ENCODE data around the gene PEX19.
"Not testable (repeated sequence)": the region's sequence is repeated elsewhere in the genome, so short reads cannot be mapped to it uniquely, and the experiment has no call there.

Gene PEX19, protein sequence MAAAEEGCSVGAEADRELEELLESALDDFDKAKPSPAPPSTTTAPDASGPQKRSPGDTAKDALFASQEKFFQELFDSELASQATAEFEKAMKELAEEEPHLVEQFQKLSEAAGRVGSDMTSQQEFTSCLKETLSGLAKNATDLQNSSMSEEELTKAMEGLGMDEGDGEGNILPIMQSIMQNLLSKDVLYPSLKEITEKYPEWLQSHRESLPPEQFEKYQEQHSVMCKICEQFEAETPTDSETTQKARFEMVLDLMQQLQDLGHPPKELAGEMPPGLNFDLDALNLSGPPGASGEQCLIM

DNA sequence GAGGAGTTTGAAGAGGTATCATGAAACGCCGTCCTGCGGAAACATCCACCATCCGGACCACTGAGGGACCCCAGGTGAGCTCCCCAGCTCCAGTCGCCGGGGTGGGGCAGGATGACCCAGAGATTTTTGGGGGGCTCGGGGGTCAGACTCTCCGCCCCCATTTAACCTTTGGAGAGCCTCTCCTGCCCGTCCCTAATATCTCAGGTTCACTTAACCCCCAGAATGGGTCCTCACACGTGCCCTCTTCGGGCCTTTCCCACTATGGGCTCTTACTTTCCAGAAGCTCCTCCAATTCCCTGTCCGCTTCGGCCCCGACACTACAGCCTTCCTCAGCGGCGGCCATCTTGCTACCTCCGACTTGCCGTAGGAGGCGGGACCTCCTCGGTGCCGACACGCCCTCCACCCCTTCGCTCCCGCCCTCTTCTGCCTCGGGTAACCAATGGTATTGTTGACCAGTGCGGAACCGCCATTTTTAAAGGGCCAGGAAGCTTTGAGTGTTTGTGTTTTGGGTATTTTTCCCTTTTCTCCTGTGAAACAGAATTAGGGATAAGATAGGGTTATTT, at the start of gene PEX19:
Gene PEX19, minus strand, starts transcription at position 352 of the 563 bp plus-strand sequence. Its CDS starts 9 bp downstream, at position 343.
- peak; percentile 86 for DNase-seq (ENCODE audit: low read depth)

DNA sequence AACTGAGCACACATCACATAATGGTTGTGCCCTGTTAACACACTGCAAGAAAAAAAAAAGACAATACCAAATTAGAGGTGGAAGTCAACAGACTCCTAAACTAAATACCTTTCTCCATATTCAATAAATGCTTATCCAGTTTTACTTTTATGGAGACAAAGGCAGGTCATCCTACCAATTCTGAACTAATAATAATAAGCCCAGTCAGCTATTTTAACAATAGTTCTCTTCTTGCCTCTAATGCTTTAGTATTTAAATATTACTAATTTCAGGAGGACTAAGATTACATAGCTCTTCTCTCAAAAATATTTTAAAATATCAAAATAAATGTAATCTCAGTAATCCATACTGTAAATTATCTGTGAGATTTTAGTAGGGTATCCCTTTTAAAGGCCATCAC, 47.6 kb upstream of the PEX19 start:
- DNase-seq (ENCODE audit: low read depth) = no peak

DNA sequence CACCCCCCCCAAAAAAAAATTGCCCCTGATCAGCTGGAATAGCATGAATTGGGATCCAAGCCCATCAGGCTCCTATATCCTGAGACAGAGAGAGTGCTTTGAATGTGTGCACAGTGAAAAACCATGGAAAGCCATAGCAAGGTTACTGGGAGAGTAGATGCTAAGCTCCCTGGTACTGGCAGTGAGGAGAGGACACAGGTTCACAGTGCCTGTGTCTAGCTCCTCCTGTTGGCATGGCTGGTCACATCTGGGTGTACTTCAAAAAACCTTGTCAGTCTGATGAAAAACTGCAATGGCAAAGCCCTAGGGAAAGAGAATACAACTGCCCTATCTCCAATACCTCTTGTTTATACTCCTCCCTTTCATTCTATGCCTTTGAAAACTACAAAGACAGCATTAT, 45.2 kb upstream of the PEX19 start:
- DNase-seq (ENCODE audit: low read depth) = no peak

DNA sequence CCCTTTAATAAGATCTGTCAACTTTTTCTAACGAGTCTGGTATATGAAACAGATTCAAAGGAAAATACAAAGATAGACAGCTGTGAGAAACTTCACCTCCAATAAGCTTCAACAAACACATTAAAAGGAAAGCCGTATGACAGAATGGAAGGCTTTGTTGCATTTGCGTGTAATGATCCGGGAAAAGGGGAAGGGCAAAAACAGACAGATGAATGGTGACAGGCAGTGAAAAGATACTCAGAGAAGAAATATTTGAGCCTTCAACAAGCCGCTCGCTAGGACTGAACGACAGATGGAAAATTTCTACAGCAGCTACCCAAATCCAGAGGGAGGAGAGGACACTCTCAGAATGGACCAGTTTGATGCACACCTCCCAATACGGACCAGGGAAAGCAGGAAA, 43.3 kb upstream of the PEX19 start:
- no peak for DNase-seq (ENCODE audit: low read depth)

DNA sequence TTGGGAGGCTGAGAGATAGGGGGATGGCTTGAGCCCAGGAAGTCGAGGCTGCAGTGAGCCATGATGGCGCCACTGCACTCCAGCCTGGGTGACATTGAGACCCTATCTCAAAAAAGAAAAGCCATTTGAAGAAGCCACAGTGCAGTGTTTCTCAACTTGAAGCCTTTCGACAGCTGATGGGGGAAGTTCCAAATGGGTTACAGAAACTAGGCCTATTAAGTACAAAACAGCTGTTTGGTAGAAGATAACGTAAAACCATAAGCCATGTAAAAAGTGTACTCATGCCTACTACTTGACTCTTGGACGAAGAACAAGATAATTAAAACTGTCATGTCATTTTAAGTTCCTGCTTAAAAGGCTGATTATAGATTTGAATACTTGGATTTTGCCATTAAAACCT, 41.5 kb upstream of the PEX19 start:
- DNase-seq (ENCODE audit: low read depth) = no peak

DNA sequence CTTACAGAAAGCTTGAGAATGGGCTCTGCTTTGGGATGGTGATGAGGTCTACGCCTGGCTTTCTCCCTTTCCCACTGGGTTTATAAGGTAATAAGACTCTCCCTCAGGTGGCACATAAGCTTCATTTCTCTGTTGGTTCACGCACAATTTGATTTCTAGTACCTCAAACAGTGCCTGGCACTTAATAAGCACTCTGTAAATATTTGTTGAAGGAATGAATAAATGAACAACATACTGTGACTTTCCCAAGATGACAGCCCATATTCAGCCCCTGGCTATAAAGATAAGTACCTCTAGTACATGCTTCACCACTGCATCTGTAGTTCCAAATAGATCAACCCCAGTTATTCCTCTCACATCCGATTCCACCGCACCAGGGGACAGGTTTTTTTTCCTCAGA, 40.3 kb upstream of the PEX19 start:
- no peak for DNase-seq (ENCODE audit: low read depth)

DNA sequence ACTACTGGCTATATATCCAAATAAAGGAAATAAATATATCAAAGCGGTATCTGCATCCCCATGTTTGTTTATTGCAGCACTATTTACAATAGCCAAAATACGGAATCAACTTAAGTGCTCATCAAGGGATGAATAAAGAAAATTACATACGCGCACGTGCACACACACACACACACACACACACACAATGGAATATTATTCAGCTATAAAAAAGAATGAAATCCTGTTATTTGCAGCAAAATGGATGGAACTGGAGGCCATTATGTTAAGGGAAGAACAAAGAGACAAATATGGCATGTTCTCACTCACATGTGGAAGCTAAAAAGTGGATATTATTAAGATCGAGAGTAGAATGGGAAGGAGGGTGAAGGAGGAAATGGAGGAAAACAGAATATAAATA, 37.9 kb upstream of the PEX19 start:
- no peak for DNase-seq (ENCODE audit: low read depth)

DNA sequence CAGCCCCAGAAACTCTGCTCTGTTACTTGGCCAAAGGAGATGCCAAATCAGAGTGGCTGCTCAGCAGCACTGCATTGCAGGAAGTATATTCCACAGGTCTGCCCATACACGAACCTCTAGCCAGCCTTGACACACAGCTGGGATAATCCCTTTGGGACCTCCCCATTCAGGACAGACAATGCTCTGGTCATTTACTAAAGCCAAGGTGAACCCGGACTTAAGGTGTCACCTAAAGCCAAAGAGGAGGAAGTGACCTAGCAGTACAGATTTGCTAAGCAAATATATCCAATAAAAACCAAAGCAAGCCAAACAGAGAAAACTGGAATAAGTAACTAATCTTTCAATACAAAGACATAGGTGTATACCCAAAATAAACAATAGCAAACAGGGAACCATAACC, 30.4 kb upstream of the PEX19 start:
- DNase-seq (ENCODE audit: low read depth) = no peak

DNA sequence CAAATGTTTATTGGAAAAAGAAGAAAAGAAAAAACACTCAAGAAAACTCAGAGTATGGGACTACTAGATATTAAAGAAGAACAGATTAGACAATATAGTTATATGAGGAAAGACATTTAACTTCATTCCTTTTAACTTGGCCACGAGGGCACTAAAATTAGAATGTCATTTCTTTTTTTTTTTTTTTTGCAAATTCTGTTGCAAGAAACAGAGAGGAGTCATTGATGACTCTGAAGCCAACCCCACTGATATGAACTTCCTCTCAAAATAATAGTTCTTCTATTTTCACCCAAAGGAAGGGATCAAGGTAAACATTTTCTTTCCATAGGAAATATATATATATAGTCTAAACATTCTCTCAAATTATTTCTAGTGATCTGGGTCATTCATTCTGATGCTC, 24.6 kb upstream of the PEX19 start:
- DNase-seq (ENCODE audit: low read depth) = no peak

DNA sequence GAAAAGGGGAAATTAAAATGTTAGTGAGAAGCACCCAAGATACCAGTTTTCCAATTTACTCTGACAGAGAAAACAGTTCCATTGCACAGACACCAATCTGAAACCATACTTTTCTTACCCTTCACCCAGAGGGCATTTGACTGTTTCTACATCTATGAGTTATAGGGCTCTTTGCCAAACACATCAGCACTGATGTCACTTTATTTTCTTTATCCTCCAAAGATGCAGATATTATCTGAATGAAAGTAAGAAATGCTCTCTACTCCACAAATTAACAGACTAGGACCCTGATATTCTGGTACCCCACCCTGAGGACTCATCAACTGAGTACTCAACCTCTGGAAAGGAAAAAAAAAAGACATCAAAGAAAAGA, 24.2 kb upstream of the PEX19 start:
- no peak for DNase-seq (ENCODE audit: low read depth)

DNA sequence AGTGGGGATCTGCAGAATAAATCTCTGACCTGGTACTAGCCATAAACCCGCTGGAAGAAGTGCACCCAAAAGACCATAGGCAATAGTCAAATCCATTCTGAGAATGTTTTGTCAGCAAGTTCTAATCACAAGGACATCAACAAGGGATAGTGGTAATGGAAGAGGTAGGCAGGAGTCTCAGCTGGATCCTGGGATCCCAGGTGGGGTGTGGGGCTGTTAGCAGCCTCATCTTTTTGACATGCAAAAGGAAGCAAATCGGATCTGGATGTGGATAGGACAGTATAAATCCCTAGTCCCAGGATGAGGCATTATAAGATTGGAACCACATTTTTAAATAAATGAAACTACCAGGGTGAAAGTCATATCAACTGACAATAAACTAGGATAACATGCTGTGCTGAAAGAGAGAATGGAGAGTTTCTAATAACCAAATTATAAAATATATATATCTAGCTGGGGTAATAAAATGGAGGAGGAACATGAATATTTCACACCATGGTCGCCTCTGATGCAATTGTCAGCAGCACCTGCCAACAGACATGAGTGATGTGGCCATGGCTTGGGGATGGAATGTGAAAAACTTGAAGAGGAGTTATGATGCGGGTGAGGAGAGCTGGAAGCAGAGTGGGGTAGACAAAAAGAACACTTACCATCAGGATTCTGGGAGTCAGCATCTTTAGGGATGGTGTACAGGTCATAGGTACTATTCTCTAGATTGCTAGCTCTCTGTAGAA, 23.7 kb upstream of the PEX19 start:
- DNase-seq (ENCODE audit: low read depth) = no peak

DNA sequence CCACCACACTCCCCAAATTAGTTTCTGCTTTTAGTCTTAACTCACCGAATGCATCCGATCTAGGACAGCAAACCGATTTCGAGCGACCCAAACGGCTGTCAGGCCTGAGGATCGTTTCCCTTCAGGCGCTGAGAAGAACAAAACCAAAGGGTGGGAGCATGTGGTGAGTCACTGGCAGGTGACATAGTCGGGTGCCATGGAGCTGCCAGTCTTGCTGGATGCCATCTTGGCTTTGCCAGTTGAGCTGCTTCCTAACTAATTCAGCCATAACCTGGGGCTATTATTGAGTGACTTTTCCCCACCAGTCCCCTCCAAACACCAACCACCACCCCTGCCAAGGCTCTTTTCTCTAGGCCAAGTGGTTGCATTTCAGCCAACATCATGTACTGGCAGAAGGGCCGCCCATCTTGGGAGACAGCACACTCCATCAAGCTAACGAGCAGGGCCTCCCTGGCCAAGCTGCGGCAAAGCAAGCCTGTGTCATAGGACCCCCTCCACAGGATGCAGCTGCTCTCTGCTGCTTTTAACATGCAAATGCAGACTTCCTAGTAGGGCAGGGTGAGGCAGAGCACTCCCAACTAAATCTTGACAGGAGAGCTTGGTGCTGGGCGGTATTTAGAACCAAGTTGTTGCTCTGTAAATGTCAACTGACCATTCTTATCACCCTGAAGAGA, 22.3 kb upstream of the PEX19 start:
- no peak for DNase-seq (ENCODE audit: low read depth)

DNA sequence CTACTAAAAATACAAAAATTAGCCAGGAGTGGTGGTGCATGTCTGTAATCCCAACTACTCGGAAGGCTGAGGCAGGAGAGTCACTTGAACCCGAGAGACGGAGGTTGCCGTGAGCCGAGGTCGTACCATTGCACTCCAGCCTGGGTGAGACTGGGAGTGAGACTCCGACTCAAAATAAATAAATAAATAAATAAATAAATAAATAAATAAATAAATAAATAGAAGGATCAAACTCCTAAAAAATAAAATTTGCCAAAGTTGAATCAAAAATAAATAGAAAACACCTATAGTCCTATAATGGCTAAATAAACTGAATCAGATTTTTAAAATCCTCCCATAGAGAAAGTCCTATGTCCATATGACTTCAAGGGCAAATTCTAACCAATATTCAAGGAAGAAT, 15.2 kb upstream of the PEX19 start:
- DNase-seq (ENCODE audit: low read depth) = no peak

DNA sequence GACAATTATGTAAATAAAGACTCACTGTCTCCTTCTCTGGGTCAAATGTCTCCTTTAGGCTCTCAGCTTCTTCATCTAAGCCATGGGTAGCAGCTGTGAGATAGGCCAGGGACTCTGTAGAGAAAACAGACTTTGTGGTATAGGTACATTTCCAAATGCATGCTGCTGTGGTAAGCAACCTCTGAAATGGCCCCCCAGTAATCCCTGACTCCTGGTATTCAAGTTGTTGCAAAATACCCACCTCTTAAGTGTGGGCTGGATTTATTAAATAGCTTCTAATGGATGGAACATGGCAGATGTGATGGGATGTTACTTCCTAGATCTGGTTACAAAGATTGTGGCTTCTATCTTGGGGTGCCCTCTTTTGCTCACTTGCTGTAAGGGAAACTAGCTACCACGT, 11.1 kb upstream of the PEX19 start:
- DNase-seq (ENCODE audit: low read depth) = no peak

DNA sequence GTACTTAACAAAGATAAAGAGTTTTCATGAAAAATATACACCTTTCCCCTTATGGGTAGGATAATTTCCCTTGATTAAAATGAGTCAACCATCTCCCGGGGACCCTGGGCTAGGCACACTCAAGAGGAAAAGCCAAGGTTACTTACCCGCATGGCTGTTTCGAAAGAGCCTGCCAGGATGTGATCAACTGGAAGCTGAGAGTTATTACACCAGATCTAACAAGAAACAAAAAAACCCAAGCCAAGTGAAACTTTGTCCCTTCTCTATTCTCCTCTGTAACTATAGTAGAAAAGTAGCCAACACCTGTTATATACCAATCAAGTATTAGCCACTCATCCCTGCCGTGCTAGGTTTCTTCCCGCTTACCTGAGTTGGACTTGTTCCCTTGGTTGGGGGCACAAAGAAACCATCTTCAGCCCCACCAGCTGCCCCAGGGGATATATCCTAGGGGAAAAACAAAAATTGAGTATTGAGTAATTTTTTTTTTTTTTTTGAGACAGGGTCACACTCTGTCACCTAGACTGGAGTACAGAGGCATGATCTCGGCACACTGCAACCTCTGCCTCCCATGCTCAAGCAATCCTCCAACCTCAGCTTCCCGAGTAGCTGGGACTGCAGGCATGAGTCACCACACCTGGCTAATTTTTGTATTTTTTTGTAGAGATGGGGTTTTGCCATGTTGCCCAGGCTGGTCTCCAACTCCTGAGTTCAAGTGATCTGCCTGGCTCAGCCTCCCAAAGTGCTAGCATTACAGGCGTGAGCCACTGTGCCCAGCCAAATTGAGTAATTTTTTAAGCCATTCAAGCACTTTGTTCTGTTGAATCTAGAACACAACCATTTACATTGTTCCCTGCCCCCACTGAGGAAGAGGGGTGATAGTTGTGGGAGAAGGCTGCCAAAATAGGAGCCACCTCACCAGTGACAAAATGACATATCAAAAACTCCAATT, 8.4 kb upstream of the PEX19 start:
- DNase-seq (ENCODE audit: low read depth) = no peak

DNA sequence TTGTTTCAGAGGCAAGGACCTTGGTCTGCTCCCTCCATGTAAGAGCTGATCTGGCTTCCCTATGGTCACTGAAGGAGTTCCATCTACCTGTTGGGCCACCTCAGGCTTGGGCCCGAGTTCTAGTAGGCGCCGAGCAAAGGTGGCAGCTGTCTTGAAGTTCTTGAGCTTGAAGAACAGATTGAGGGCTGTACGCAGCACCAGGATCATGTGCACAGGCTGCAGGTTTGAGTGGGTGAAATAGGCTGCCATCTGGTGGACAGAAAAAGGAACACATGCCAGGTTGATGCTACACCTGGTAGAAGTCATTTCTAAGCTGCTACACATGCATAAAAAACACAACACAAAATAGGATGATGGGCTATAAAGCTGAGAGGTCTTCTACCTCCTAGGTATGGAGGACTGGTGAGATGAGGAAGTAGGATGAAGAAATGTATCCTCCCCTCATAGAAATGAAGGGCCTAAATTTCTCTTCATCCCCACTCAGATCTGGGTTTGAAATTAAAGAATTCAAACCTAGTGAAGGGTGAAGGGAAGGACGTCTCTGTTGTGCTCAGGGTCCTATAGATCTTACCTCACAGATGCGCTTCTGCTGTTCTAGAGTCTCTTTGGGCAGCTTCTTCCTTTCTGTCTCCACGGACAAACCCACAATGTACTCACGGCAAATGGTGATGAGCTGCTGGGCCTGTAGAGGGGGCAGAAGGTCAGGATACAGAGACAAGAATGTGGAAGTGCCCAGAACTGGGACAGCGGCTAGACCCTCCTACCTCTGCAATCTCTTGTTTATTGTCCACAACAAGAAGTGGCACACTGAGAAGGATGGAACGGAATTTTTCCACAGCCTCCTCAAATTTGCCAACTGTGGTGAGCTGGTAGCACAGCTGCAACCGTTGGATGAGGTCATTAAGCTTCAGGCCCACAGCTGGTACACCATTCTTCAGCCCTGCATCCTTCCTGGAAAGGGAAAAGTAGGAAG, 6.6 kb upstream of the PEX19 start:
- DNase-seq (ENCODE audit: low read depth) = peak; percentile 37

DNA sequence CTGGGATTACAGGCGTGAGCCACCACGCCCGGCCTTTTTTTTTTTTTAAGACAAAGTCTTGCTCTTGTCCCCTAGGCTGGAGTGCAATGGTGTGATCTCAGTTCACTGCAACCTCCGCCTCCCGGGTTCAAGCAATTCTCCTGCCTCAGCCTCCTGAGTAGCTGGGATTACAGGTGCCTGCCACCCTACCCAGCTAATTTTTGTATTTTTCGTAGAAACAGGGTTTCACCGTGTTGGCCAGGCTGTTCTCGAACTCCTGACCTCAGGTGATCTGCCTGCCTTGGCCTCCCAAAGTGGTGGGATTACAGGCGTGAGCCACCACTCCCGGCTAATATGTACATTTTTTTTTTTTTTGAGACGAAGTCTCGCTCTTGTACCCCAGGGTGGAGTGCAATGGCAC, 2.8 kb upstream of the PEX19 start:
- DNase-seq (ENCODE audit: low read depth) = not testable (repeated sequence)

DNA sequence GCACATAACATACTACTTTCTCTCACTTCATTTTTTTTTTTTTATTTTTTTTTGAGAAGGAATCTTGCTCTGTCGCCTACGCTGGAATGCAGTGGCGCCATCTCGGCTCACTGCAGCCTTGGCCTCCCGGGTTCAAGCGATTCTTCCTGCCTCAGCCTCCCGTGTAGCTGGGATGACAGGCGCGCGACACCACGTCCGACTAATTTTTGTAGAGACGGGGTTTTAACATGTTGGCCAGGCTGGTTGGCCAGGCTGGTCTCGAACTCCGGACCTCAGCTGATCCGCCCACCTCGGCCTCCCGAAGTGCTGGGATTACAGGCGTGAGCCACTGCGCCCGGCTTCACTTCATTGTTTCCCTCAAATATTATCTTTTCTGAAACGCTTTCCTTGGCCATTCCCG, 573 bp upstream of the PEX19 start:
- DNase-seq (ENCODE audit: low read depth) = no peak

DNA sequence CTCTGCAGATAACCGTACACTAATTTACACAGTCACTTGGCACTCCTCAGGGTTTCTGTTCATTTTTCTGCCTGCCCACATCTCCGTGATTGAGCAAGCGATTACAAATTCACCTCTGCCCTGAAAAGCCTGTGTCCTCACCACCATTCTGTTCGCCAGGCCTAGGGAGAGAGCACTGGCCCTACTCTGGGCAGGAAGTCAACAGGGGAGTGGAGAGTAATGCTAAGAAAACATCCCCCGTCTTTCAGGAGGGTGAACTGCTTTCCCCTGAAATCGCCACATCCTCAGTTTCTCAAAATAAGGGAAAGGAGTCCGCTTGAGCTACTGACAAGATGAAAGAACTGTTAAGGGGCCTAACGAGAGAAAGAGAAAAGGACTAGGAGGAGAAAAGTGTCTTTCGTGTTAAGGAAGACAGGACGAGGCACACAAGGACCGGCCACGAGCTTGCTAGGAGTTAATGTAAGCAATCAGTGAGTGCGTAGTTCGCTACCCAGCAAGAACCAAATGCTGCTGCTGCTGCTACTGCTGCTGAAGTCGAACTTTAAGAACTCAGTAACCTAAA, 632 bp downstream of the PEX19 start:
- DNase-seq (ENCODE audit: low read depth) = no peak

DNA sequence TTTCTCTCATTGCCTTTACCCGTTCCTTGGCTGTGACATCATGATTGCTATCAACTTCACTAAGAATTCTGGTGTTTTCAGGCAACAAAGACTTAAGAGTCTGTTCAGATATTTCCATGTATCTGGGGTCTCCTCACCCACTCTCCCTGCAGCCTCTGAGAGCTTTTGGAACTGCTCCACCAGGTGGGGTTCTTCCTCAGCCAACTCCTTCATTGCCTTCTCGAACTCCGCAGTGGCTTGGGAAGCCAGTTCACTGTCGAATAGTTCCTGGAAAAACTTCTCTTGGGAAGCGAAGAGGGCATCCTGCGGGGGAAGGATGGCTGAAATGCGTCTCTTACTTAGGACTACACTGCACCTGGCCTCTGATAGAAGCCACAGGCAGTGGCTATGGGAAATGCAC, 2.1 kb downstream of the PEX19 start:
- no peak for DNase-seq (ENCODE audit: low read depth)
